COLO668 (cell line): ENCODE data around the gene ISL1.

Source experiments
- DNase-seq: peaks from one replicate; lab custom pipeline; 2025; ENCODE audit not compliant: unreplicated experiment; lab: John Stamatoyannopoulos, UW

The ISL1 gene

DNA sequence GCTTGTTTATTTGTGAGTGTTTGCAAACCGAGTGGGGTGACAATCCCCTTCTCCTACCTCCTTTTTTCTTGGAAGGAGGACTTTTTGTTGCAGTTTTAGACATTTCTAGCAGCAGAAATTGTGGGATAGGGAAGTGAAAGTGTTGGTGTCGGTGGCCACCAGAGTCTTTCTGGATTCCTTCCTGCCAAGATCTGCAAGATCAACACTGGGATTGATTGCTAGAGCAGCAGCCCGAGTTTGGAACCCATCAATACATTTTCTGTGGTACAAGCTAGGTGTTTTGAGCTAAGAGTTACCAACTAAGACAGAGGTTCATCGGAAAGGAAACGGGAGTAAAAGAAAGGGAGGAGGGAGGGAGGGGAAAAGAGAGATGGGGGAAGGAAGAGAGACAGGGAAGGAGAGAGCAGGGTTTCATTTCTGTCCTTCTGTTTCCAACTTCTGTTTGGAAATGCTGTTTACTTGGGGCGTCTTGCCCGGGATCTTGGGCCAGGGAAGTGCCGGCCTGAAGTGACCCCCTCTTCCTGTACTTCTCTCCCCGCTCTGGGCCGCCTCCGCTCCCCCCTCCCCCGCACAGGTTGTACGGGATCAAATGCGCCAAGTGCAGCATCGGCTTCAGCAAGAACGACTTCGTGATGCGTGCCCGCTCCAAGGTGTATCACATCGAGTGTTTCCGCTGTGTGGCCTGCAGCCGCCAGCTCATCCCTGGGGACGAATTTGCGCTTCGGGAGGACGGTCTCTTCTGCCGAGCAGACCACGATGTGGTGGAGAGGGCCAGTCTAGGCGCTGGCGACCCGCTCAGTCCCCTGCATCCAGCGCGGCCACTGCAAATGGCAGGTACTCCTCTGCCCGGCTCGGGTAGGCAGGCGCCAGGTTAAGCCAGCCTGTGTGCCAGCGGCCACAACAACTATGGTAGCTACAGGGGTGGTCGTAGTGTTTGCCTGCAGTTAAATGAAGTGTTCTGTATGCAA, 4.0 kb downstream of the ISL1 start:
- peak; percentile 46 for DNase-seq

DNA sequence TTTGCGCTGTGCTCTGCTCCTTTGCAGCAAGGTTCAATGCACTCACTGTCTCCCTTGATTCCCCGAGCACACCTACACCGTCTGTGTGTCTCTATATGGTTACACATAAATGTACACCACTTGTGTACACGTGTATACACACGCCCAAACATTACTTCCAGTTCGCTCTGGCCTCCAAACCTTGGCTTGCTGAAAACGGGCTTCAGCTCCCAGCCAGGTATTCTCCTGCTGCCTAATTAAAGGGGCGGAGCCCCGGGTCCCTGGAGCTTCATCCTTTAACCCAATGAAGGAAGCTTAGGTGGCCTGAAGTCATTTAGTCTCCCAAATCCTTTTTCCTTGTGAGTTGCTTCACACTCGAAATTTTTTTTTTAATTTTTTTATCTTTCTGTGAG, 4.6 kb downstream of the ISL1 start:
- peak; percentile 40 for DNase-seq

DNA sequence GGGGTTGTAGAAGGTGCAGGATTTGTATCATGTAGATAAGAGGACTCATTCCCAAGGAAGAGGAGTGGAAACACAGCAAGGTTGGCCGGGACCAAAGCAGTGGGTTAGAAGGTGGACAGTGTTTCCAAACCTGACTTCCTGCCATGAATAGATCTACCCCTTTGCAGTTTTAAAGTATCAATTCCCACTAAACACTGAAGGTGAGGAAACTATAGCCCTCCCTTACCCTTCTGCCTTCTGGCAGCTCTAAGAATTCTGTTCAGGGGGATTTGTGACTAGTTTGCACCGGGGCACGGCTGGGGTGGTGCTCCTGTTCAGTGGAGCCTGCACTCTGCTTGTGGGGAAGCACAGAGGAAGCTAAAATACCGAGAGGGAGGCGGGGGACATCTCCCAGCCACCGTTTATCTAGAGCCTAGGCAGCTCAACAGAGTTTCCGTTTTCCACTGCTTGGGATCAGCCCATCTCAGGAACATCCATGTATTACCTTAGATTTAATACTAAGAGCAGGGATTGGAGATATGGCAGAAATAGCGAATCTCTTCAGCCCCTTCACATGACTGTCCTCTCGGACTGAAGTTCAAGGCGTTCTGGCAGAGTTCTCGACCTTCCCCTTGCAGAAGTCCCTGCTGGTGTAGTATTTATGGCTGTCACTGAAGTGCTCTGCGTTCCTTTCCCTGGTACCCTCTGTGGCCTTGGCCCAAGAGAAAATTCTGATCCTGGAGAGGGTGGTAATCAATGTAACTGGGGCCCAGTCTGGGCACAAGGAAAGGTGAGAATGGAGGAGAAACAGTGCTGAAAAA, 5.4 kb downstream of the ISL1 start:
- no peak for DNase-seq

DNA sequence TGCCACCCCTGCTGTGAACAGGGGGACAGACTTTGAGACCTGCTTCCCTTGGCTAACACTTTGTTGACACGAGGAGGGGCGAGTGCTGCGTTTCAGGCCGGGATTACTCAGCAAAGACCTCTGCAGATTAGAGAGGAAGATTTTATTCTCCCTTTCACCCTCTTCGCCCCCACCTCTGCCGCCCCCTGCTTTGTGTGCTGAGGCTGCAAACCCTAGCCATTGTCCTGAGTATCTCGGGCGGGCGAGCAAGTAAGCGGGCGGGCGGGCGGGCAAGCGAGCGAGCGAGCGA, 6.0 kb downstream of the ISL1 start:
- no peak for DNase-seq

DNA sequence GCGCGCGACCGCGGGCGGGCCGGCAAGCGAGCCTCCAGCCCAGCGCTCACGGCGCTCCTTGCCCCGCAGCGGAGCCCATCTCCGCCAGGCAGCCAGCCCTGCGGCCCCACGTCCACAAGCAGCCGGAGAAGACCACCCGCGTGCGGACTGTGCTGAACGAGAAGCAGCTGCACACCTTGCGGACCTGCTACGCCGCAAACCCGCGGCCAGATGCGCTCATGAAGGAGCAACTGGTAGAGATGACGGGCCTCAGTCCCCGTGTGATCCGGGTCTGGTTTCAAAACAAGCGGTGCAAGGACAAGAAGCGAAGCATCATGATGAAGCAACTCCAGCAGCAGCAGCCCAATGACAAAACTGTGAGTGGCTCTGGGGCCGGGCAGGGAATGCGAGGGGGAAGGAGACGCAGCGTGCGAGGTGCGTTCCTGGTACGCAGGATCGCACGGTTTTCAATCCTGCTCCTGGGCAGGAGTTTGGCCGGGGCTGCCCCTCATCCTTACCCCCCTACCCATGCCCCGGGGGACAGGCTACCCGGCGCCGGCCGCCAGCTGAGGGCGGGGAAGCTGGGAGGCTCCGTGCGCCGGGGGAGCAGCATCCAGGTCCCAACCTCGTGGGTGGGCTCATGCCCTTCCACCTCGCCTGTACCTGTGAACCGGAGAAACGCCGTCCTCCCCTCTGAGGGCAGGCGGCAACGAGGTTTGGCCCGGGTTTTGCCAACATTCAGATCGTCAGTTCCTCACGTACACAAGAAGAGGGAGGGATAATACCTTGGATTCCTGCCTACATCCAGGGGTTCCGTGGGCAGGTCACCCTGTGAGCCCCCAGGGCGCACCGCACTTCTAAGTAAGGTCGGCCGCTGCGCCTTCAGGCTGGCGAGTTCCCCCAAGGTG, 6.6 kb downstream of the ISL1 start:
- no peak for DNase-seq

DNA sequence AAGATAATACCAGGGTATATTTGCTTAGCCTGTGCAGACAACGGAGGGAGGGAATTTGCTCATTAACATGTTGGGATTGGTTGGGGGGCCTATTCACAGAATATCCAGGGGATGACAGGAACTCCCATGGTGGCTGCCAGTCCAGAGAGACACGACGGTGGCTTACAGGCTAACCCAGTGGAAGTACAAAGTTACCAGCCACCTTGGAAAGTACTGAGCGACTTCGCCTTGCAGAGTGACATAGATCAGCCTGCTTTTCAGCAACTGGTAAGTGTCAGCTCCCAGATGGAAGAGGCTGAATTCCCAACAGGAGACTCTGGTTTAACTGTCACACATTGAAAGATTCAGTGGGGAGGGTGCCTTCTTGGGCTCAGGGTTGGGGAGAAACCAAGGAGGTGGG, 7.9 kb downstream of the ISL1 start:
- no peak for DNase-seq

DNA sequence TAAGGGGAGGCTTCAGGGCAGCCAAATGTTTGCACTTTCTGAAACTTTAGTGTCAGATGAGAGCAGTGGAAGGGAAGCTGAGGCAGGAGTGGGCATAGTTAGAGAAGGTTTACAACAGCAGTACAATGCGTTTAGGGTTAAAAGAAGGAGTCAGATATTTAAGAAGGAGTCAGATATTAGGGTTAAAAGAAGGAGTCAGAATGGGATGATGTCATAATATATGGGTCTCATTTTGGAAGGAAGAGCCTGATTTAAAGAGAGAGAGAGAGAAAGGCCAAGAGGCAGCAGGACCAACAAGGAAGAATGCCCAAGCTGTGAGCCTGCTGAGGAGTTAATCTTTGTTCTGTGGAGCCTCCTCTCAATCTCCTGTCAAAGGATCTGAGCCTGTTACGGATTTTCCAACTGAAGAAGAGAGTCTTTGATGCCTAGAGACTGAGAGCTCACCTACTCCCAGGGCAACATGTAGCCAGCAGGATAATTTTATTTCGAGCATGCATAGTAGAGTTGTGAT, 9.5 kb downstream of the ISL1 start:
- no peak for DNase-seq

DNA sequence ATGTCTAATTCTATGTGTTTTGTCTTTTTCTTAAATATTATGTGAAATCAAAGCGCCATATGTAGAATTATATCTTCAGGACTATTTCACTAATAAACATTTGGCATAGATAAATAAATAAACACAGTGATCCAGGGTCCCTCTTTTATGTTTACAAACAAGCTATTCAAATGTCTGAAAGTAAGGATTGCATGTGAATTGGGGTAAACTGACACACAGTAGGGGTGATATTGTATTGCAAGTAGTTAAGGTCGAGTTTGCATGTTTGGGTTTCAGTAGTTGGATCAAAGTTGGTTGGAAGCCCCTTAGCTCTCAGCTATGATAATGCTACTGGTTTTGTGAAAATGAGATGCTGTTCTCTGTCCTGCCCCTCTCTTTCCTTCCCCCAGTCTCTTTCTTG, 11.4 kb downstream of the ISL1 start:
- no peak for DNase-seq

DNA sequence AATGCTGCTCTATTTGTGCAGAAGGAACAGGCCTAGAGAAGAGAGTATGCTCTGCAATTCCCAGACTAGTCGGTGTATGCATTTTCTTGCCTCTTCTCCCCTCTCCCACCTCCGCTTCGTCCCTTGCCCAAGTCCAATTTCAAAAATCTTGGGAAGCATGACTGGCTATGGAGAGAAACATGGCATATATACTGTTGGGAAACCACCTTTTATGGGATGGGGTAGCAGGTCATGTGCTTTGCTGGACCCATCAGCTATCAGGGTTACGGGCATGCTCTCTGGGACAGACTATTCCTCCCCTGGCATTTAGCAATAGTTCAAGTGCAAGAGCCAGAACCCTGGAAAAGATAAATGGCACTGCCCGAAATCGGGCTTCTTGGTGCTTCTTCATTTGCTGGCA, 12.0 kb downstream of the ISL1 start:
- no peak for DNase-seq

DNA sequence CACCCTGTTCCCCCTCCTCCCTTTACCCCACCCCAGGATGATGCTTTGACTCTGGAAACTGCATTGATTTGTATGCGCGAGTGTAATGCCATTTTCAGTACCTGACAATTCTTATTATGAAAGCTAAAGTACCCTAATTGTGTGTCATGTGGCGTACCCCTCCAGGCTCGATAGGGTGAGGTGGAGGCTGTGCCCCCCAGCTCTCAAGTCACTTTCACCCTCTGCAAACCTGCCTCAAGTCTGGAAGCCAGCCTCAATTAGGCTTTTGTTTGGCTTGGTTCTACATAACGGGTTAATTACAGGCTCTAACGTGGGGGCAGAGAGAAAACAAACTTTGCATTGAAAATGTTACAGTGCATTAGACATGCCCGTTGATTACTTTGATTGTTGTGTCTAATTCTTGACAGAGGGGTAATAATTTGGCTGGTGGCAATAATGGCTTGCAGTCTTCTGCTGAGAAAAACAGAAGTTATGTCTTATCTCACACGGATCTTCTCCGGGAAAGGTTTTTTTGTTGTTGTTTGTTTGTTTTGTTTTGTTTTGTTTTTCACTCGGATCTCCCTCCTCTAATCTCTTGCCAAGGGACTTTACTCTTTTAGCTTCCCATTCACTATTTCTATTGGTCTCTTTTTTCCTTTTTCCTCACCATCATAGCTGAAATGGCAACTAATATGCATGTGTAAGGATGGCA, 12.6 kb downstream of the ISL1 start:
- no peak for DNase-seq

DNA sequence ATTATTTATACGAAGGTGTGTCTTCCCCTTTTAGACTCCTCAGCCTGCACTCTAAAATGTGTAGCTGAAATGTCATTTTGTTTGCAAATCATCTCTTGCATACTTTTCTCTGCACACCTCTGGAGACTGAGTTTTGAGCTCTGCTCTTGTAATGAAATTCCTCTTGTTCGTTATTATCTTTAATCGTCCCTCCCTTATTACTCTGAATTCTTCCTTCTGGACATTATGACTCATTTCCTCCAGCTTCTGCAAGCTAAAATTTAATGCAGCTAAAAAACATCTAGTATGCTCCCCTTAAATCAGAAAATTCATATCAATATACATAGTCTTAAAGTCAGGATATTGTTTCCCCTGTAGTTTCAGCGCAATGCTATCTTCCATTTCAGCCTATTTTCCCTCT, 13.5 kb downstream of the ISL1 start:
- DNase-seq: no peak

DNA sequence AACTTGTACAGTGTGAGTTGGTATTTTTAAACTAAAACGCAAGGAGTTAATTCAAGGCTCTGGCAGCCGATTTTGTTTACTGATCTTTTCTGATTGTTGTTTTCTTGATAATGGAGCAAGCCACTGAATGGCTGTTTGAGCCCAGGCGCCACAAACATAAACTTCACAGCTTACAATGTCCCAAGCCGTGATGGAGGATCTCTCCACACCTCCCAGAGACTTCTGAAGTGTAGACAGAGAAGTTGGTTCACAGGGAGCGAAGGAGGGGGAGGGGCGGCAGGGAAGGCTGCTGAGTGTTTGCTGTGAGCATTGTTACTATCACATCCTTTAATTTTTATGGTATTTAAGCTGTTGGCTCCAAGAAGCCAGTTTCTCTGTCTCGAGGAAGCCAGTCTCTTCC, 14.7 kb downstream of the ISL1 start:
- DNase-seq: no peak

DNA sequence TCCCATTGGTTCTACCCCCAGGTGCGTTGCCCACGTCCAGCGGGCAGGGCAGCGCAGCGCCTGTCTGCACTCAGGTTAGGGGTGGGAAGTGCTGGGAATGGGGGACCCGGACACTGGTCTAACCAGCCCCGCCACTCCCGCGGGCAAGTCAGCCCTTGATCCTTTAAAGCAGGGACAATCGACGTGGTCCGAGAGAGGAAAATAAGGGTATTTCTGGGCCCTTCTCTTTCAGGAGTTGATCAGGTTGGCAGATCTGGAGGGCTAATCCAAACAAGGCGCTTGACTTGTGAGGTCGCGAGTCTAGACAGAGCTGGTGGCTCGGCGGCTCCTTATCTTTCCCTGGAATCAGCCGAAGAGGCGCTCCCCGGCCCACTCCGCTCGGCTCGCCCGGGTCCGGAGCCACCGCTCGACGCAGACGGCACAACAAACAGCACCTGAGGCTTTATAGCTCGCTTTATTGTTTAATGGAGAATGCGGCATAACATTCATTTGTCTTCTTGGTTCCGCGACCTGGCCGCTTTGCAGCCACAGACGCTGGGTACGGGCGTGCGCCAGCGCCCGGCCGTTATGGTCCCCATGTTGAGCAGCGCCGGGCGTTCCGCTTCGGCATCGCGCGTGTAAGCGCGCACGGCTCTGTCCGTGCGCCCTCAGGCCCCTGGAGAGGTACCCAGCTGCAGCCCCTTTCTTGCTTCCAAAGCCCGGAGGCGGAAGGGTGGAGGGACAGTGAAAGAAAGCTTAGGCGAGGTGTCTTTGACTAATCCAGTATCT, 15.8 kb downstream of the ISL1 start:
- DNase-seq: peak; percentile 21

DNA sequence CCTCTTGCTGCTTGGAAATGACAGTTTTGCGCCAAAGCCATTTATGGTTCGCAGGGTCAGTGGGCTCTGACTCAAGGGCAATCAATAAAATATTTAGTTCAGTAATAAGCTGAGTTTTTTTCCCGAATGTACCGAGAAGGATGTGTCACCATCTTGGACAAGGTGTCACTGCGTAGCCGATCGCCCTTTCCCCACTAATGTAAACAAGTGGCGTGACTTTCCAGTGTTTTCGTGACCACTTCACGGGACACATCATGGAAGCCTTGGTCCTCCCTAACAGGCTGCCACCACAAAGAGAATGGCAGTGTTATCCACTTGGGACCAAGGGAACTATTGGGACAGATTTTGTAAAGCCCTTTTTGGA, 16.4 kb downstream of the ISL1 start:
- no peak for DNase-seq

DNA sequence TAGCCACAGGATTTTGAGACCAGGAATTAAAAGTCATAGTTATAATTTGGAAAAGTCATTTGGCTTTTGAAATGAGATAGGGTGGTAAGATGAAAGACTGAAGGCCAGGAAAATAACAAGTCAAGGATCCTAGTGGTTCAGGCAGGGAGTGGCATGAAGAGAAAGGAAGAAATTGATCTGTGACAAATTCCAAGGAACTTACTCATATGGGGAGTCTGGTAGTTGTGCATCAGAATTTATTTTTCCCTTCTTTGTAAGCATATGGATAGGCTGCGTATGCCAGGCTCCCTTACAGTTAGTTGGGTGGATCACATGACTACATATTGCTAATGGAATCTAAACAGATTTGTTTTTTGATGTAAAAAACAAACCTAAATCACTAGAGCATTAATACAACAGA, 21.0 kb downstream of the ISL1 start:
- DNase-seq: no peak

DNA sequence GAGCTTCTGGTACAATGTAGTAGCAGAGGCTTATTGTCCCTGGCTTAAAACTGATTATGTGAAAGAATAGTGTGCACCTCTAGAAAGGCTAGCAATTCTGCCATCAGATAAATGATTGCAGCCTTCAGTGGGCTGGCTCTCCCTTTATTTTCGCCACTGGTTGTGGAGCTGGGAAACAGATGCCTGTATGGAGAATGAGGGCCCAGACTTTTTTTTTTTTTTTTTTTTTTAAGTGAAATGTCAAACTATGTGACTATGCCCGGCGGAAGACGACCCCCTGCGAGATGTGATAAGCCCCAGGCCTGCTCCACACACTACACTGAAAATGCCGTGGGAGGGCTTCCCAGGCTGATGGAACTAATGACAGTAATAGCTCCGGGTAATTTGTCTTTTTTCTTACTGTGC, 28.7 kb downstream of the ISL1 start:
- DNase-seq: no peak

DNA sequence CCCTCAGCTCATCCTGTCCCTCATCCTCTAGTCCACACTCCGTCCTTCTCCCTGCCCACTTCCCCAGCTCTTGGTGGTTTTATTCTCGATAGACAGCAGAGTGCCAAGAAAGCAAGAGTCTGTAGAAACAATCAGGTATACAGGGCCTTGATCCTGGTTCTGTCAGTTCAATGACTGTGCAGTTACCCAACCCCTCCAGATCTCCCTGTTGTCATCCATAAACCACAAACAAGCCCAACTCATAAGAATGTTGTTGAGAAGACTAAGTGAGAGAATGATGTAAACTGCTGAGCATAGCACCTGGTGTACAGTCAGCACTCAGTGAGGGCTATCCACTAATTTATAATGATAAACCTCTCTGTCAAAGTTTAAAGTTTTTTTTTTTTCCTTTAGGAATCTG, 31.3 kb downstream of the ISL1 start:
- DNase-seq: no peak

DNA sequence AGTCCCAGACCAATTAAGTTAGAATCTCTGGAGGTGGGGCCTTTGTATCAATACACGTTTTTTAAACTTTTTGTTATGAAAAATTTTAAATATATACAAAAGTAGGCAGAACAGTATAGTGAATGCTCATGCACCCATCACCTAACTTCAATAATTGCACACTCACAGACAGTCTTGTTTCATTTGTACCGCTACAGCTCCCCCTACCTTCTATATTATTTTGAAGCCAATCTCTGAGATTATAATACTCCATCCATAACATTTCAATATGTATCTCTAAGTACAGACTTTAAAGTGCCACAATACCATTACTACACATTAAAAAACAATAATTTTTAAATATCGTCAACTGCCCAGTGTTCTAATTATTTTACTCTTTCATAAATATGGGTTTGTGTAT, 32.9 kb downstream of the ISL1 start:
- DNase-seq: no peak

DNA sequence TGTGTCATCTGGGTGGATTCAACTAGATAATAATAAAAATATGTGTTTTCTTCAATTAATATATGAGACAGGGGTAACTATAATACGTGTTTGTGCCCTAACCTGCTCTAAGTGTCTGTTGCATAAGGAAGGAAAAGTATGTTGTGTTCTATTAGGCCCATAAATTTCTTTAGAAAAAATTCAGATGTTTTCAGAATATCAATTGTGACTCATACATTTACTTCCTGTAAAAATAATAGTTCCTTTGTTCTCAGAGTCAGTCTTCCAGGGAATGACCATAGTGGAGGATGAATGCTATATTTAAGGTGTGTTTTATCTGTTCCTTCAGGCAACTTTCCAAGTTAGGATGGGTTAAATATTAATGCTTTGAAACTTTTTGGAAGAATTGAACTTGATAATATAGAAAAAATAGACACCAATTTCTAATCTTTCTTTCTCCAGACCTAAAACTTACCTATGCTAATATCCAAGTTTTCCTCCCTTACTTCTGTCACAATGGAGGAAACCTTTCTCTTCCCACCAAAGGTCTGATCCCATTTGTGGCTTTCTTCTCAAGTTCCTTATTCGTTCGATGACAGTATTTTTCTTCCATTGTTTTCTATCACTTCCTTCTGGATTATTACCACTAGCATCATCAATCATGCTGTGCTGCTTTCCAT, 49.9 kb downstream of the ISL1 start:
- DNase-seq: no peak
